ENCODE results near the gene CA14. TPM values are rescaled to one million over a fixed set of nuclear protein-coding genes. Genes with fewer than 3 reads are reported as not detected.
"Not testable (repeated sequence)": the region's sequence is repeated elsewhere in the genome, so short reads cannot be mapped to it uniquely, and the experiment has no call there.

CA14 gene
- total and polyA plus RNA-seq, 2 experiments from 2014 or later: 41.3 to 47.4 TPM

DNA sequence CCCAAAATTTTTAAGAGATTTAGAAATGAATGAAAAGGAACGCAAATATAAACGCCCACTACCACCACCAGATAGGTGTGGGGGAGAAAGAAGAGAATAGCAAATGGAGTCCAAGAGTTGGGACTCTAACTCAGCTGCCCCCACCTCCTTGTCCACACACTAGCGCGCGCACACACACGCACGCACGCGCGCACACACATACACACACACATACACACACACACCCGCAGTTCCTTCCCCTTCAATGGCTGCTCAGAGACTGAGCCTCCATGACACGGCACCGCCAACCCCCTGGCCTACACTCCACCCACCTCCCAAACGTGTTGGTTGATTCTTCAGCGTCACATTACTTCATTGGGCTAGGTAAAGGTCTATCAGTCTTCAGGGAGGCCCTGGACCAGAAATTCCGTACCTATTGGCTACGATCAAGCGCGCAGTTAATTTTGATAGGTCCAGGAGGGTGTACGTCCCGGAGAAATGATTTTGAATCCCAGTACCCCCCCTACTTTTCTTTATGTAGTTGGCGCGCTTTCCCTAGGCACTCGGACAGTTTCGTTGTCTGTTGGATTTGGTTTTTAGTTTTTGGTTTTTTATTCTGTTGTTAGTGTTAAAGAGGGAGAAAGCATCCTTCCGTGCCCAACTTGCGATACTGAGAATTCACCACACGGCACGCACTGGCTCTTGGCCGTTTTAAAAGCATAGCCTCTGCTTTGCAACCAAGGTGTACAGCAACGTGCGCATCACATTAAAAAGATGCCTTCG, 21.5 kb upstream of the CA14 start, which contains the start of gene ANP32E:
Gene ANP32E (minus strand): TSS at position 261 of the 762 bp plus-strand sequence. CDS start 326 bp downstream, outside the sequence.
- peaks cover 48% of the 10 kb centered on the region for H3K79me2 ChIP-seq (replicated peaks; ENCODE audit: insufficient read depth)
- H3K27ac ChIP-seq (ENCODE audit: low read depth): peak within 1 kb of the TSS; percentile 86
- no peak within 1 kb of the TSS for H2AFZ ChIP-seq
- no peaks in the 10 kb centered on the region for H3K36me3 ChIP-seq (ENCODE audit: insufficient read depth)
- H3K27me3 Mint-ChIP-seq (ENCODE audit: insufficient read depth, low read depth, poor library complexity): peaks cover 7% of the 10 kb centered on the region
- no peaks in the 10 kb centered on the region for H3K27me3 ChIP-seq (ENCODE audit: insufficient read depth)
- peak within 1 kb of the TSS; percentile 80 for H3K4me2 ChIP-seq
- no peaks in the 10 kb centered on the region for H3F3A ChIP-seq (replicated peaks; ENCODE audit: low read depth)
- no peak within 1 kb of the TSS; the same call in 2 of the 3 replicates for H3K4me3 Mint-ChIP-seq
- peaks cover 12% of the 10 kb centered on the region; the same call in 1 of the 2 replicates for H4K20me1 ChIP-seq (replicated peaks; ENCODE audit: insufficient read depth)
- peaks cover 7% of the 10 kb centered on the region; the same call in 2 of the 3 replicates for H3K36me3 Mint-ChIP-seq (ENCODE audit: low read depth)
- H3K27ac Mint-ChIP-seq: peak within 1 kb of the TSS; percentile 95
- DNase-seq (ENCODE audit: low spot score) (peak; percentile 99), ATAC-seq (peak; percentile 89)
- TF ChIP-seq ZNF114 (CRISPR knock-in tag; IDR thresholded peaks at IDR 0.05) (no peak), ZNF331 (CRISPR knock-in tag; IDR thresholded peaks at IDR 0.05; ENCODE audit: low read depth) (no peak), CREB1 (CRISPR knock-in tag; IDR thresholded peaks at IDR 0.05; ENCODE audit: low read depth) (peak; percentile 91), EZH2 (IDR thresholded peaks at IDR 0.05; ENCODE audit: low read depth, unreplicated experiment) (no peak), POLR2AphosphoS5 (IDR thresholded peaks at IDR 0.05; ENCODE audit: low read depth) (peak; percentile 98)
- TF ChIP-seq, protein P1, sequence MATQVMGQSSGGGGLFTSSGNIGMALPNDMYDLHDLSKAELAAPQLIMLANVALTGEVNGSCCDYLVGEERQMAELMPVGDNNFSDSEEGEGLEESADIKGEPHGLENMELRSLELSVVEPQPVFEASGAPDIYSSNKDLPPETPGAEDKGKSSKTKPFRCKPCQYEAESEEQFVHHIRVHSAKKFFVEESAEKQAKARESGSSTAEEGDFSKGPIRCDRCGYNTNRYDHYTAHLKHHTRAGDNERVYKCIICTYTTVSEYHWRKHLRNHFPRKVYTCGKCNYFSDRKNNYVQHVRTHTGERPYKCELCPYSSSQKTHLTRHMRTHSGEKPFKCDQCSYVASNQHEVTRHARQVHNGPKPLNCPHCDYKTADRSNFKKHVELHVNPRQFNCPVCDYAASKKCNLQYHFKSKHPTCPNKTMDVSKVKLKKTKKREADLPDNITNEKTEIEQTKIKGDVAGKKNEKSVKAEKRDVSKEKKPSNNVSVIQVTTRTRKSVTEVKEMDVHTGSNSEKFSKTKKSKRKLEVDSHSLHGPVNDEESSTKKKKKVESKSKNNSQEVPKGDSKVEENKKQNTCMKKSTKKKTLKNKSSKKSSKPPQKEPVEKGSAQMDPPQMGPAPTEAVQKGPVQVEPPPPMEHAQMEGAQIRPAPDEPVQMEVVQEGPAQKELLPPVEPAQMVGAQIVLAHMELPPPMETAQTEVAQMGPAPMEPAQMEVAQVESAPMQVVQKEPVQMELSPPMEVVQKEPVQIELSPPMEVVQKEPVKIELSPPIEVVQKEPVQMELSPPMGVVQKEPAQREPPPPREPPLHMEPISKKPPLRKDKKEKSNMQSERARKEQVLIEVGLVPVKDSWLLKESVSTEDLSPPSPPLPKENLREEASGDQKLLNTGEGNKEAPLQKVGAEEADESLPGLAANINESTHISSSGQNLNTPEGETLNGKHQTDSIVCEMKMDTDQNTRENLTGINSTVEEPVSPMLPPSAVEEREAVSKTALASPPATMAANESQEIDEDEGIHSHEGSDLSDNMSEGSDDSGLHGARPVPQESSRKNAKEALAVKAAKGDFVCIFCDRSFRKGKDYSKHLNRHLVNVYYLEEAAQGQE (IDR thresholded peaks at IDR 0.05; ENCODE audit: unreplicated experiment): peak; percentile 58
- TF ChIP-seq, protein P2, sequence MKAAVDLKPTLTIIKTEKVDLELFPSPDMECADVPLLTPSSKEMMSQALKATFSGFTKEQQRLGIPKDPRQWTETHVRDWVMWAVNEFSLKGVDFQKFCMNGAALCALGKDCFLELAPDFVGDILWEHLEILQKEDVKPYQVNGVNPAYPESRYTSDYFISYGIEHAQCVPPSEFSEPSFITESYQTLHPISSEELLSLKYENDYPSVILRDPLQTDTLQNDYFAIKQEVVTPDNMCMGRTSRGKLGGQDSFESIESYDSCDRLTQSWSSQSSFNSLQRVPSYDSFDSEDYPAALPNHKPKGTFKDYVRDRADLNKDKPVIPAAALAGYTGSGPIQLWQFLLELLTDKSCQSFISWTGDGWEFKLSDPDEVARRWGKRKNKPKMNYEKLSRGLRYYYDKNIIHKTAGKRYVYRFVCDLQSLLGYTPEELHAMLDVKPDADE (IDR thresholded peaks at IDR 0.05): peak; percentile 49; the same call in 1 of the 2 replicates
- peaks cover 17% of the 10 kb centered on the region for H3K4me1 Mint-ChIP-seq
- H3K9me3 Mint-ChIP-seq: no peaks in the 10 kb centered on the region; the same call in 2 of the 3 replicates
- H3K4me1 ChIP-seq (ENCODE audit: insufficient read depth): peaks cover 15% of the 10 kb centered on the region
- H3K4me3 ChIP-seq: peak within 1 kb of the TSS; percentile 71
- H3K9me2 ChIP-seq (ENCODE audit: insufficient read depth): peaks cover 7% of the 10 kb centered on the region; the same call in 1 of the 2 replicates

DNA sequence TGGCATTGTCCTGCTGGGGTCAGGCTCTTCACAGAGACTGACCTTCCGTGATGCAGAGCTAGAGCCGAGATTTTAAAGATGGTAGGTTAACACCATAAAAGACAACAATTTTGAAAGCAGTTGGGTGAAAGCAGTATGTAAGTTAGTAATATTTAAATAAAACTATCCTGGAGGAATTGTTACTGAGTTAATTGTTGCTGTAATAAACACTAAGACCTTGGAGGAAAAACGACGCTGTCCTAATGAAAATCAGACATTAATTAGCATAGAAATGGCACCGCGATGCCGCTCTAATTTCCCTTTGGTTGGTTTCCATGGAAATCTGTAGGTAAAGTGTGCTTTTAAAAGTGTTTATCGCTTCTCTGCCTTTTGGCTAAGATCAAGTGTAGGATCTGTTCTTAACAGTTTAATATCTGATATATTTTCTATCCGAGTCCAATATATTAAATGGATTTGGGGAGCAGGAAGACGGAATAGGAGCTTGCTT, 20.9 kb upstream of the CA14 start:
- Mint-ChIP-seq H3K27ac (no peak overlapping the region), H3K4me3 (no peak overlapping the region), H3K9me3 (no peaks in the 10 kb centered on the region; the same call in 2 of the 3 replicates), H3K4me1 (peaks cover 17% of the 10 kb centered on the region), H3K36me3 (ENCODE audit: low read depth) (0 out of 3 replicates have a peak, but pooled peaks cover 3% of the 10 kb centered on the region), H3K27me3 (ENCODE audit: insufficient read depth, low read depth, poor library complexity) (peaks cover 7% of the 10 kb centered on the region)
- peak overlapping the region; percentile 69 for H3K4me2 ChIP-seq
- H4K20me1 ChIP-seq (replicated peaks; ENCODE audit: insufficient read depth): peaks cover 10% of the 10 kb centered on the region; the same call in 1 of the 2 replicates
- DNase-seq (ENCODE audit: low spot score): peak; percentile 35
- peaks cover 41% of the 10 kb centered on the region for H3K79me2 ChIP-seq (replicated peaks; ENCODE audit: insufficient read depth)
- H3K27ac ChIP-seq (ENCODE audit: low read depth): peak overlapping the region; percentile 86
- no peaks in the 10 kb centered on the region for H3K27me3 ChIP-seq (ENCODE audit: insufficient read depth)
- TF ChIP-seq JUNB (IDR thresholded peaks at IDR 0.05; ENCODE audit: unreplicated experiment): no peak
- TF ChIP-seq, protein P3, sequence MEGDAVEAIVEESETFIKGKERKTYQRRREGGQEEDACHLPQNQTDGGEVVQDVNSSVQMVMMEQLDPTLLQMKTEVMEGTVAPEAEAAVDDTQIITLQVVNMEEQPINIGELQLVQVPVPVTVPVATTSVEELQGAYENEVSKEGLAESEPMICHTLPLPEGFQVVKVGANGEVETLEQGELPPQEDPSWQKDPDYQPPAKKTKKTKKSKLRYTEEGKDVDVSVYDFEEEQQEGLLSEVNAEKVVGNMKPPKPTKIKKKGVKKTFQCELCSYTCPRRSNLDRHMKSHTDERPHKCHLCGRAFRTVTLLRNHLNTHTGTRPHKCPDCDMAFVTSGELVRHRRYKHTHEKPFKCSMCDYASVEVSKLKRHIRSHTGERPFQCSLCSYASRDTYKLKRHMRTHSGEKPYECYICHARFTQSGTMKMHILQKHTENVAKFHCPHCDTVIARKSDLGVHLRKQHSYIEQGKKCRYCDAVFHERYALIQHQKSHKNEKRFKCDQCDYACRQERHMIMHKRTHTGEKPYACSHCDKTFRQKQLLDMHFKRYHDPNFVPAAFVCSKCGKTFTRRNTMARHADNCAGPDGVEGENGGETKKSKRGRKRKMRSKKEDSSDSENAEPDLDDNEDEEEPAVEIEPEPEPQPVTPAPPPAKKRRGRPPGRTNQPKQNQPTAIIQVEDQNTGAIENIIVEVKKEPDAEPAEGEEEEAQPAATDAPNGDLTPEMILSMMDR (conservative IDR thresholded peaks at IDR 0.05; ENCODE audit: low read depth in 2 of 2): peak; percentile 24 to 30; a peak in 3 of 4 replicates
- peaks cover 7% of the 10 kb centered on the region; the same call in 1 of the 2 replicates for H3K9me2 ChIP-seq (ENCODE audit: insufficient read depth)
- no peaks in the 10 kb centered on the region for H3F3A ChIP-seq (replicated peaks; ENCODE audit: low read depth)
- H3K4me3 ChIP-seq: peak overlapping the region; percentile 49
- no peak for ATAC-seq
- H3K36me3 ChIP-seq (ENCODE audit: insufficient read depth): no peaks in the 10 kb centered on the region
- H2AFZ ChIP-seq: no peak overlapping the region
- peaks cover 15% of the 10 kb centered on the region for H3K4me1 ChIP-seq (ENCODE audit: insufficient read depth)

DNA sequence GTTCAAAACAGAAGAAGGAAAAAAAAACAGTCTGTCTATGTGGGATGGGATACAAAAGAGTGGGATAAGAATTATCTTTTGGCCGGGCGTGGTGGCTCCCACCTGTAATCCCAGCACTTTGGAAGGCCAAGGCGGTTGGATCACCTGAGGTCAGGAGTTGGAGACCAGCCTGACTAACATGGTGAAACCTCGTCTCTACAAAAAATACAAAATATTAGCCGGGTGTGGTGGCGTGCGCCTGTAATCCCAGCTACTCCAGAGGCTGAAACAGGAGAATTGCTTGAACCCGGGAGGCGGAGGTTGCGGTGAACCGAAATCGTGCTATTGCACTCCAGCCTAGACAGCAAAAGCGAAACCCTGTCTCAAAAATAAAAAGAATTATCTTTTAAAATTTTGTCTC, 20.4 kb upstream of the CA14 start:
- H3K27me3 ChIP-seq (ENCODE audit: insufficient read depth); H4K20me1 ChIP-seq (replicated peaks; ENCODE audit: insufficient read depth); H3K36me3 Mint-ChIP-seq (ENCODE audit: low read depth); H3K27me3 Mint-ChIP-seq (ENCODE audit: insufficient read depth, low read depth, poor library complexity); H3K27ac Mint-ChIP-seq; DNase-seq (ENCODE audit: low spot score); H3F3A ChIP-seq (replicated peaks; ENCODE audit: low read depth); ATAC-seq; H2AFZ ChIP-seq; H3K36me3 ChIP-seq (ENCODE audit: insufficient read depth); H3K9me3 Mint-ChIP-seq; H3K9me2 ChIP-seq (ENCODE audit: insufficient read depth): not testable (repeated sequence)
- peak overlapping the region; percentile 49 for H3K4me3 ChIP-seq
- peak overlapping the region; percentile 47; the same call in 2 of the 3 replicates for H3K4me3 Mint-ChIP-seq
- H3K4me2 ChIP-seq: peak overlapping the region; percentile 69
- H3K4me1 Mint-ChIP-seq: peaks cover 17% of the 10 kb centered on the region
- peaks cover 15% of the 10 kb centered on the region for H3K4me1 ChIP-seq (ENCODE audit: insufficient read depth)
- H3K79me2 ChIP-seq (replicated peaks; ENCODE audit: insufficient read depth): peaks cover 36% of the 10 kb centered on the region
- H3K27ac ChIP-seq (ENCODE audit: low read depth): peak overlapping the region; percentile 86
